ENCODE measurements around the gene CMIP.

Gene CMIP

DNA sequence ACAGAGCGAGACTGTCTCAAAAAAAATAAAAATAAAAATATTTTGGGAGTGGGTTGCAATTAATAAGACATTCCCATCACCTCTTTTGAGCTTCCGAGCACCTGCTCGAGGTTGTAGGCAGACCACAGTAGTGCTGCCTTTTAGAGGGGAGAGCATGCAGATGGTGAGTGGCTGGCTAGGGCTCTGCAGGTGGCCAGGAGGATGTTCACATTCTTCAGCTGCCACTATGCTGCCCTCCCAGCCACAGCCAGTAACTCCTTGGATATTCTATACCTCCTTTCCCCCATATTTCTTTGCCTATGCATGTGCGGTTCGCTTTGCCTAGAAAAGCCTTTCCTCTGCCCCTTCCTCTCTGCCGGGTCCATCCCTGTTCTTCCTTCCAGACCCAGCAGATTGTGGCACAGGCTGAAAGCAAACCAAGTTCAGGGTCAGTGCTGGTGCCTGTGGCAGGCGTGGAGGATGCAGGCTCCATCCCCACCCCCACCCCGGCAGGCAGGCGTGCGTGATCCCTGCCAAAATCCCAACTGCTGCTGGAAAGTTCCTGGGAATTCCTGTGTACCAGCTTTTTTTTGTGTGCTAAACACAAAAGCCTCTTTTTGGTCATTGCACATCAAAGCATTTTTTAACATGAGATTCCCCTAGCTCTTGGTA lies 33.8 kb upstream of the CMIP start:
- TF ChIP-seq GATA3 (IDR thresholded peaks at IDR 0.05; ENCODE audit: low read depth, low read length) (no peak), GATA2 (IDR thresholded peaks at IDR 0.05; ENCODE audit: low read depth, low read length) (no peak)

DNA sequence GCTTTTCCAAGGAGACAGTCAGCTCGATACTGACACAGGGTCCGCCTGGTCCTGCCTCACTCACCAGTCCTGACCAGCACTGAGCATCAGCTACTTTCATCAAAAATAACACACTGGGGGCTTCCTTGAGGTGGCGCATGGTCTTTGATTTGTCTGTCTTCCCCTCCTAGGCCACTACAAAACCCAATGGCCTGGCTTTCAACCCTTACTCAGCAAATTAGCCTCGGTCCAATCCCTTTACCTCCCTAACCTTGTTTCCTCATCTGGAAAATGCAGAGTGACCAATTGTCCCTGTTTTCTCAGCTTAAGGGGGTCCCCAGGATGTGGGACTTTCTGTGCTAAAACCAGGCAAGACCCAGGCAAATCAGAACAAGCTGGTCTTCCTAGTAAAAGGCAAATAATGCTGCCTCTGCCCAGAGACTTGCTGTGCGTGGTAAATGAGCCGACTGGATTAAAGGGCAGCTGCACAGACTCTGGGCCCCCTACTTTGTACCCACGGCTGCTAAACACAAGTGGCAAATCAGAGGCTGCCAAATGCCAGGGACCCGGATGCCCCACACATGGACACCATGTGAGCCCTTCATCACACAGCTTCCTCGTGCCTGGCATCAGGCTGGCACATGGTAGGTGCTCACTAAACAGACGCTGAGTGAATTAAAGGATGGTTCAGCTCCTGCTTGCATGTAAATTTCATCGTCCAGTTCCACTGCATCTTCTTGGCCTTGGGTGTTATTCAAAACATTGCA lies 31.2 kb upstream of the CMIP start:
- TF ChIP-seq GATA2 (IDR thresholded peaks at IDR 0.05; ENCODE audit: low read depth, low read length) (no peak), GATA3 (IDR thresholded peaks at IDR 0.05; ENCODE audit: low read depth, low read length) (no peak)

DNA sequence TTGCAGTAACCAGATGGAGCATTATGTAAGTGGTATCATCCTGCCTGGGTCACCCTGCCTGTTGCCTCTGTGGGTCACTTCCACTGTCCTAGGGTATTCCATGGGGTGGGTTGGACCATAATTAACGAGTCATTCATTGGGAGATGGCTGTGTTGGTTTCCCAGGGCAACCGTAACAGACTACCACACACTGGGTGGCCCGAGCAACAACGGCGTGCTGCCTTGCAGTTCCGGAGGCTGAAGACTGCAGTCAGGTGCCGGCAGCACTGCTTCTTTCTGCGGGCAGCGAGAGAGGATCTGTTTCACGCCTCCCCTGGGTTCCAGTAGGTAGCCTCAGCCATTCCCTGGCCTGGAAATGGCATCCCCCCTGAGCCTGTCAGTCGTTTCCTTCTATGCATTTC lies 28.9 kb upstream of the CMIP start:
- TF ChIP-seq GATA2 (IDR thresholded peaks at IDR 0.05; ENCODE audit: low read depth, low read length) (no peak), GATA3 (IDR thresholded peaks at IDR 0.05; ENCODE audit: low read depth, low read length) (no peak)

DNA sequence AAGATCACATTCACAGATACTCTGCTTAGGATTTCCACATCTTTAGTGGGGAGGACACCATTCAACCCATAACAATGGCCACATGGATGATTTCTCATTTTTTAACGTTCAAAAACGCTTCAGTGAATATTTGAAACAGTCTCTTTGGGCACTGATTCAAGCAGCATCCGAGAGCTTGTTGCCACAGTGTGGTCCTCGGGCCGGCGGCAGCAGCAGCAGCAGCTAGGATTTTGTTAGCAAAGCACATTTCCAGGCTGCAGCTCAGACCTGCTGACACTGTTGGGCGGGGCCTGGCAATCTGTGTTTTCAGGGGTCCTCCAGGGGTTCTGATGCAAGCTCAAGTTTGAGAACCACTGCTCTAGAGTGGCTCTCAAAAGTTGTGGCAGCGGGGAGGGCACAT lies 27.9 kb upstream of the CMIP start:
- no peak for TF ChIP-seq GATA2 (IDR thresholded peaks at IDR 0.05; ENCODE audit: low read depth, low read length)
- TF ChIP-seq GATA3 (IDR thresholded peaks at IDR 0.05; ENCODE audit: low read depth, low read length), result no peak

DNA sequence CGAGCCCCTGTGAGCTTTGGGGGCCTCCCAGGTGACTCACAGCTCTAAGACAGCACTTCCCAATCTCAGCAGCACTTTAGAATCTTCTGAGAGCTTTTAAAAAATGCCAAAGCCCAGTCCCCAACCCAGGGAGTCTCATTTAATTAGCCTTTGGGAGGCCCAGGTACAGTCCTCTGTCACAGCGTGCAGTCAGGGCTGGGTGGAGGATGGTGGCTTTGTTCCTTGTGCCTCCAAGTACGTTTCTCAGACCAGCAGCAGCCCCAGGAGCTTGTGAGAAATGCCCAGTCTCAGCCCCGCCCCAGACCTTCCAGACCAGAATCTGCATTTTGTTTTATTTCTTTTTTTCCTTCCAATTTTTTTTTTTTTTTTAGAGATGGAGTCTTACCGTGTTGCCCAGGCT lies 27.4 kb upstream of the CMIP start:
- TF ChIP-seq GATA3 (IDR thresholded peaks at IDR 0.05; ENCODE audit: low read depth, low read length) (no peak), GATA2 (IDR thresholded peaks at IDR 0.05; ENCODE audit: low read depth, low read length) (no peak)

DNA sequence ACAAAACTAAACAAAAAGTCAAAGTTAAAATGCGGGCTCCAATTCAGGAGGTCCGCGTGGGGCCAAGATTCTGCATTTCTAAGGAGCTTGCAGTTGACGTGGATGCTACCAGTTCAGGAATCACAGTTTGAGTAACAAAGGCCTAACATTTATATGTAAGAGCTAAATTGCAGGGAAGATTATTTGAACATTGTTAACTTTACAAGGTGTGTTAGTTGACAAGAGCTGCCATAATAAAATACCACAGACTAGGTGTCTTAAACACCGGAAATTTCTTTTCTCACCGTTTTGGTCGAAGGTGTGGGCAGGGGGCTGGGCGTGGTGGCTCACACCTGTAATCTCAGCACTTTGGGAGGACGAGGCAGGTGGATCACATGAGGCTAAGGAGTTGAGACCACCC lies 24.8 kb upstream of the CMIP start:
- TF ChIP-seq GATA3 (IDR thresholded peaks at IDR 0.05; ENCODE audit: low read depth, low read length), result no peak
- no peak for TF ChIP-seq GATA2 (IDR thresholded peaks at IDR 0.05; ENCODE audit: low read depth, low read length)

DNA sequence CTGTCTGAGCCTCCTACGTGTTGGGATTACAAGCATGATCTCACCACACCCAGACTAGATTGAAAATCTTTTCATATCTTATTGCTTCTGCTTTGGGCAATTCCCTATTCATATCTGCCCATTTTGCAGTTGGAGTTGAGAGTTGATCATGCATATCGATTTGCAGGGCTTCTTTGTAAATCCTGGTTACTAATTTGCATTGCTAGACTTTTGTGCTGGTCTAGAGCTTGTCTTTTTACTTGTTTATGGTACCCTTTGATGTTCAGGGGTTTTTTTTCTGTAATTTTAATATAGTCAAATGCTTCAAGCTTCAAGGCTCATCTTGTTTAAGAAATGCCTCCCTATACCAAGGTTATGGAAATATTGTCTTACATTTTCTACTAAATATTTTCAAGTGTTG lies 23.5 kb upstream of the CMIP start:
- TF ChIP-seq GATA3 (IDR thresholded peaks at IDR 0.05; ENCODE audit: low read depth, low read length) (no peak), GATA2 (IDR thresholded peaks at IDR 0.05; ENCODE audit: low read depth, low read length) (no peak)

DNA sequence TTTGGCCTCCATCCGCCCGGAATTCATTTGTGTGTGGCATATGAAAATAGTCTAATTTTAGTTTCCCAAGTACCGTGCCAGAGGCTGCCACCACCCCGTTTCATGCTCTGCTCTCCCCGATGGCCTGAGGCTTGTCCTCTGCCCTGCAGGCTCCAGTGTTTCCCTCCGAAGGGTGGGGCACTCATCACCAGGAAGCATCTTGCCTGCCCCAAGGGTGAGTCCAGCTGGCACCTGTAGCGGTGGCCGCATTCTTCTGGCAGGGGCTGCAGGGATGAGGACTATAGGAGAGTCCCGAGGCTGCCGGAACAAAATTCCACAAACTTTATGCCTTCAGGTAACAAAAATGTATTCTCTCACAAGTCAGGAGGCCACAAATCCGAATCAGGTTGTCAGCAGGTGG lies 23.1 kb upstream of the CMIP start:
- TF ChIP-seq GATA2 (IDR thresholded peaks at IDR 0.05; ENCODE audit: low read depth, low read length), result no peak
- TF ChIP-seq GATA3 (IDR thresholded peaks at IDR 0.05; ENCODE audit: low read depth, low read length), result no peak

DNA sequence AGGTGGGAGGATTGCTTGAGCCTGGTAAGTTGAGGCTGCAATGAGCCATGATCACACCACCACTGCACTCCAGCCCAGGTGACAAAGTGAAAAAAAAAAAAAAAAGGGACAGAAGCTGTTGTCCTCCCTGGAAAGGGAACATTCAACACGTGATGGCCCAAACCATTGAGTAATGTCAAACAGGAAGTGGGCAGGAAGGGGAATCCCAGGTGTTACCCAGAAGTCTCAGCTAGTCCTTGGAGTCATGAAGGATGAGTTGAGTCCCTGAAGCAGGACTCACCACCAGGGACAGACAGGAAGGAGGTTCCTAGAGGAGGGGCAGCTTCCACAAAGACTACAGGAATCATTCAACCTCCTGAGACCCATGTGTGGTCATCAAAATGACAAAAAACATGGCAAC lies 19.8 kb upstream of the CMIP start:
- TF ChIP-seq GATA2 (IDR thresholded peaks at IDR 0.05; ENCODE audit: low read depth, low read length) (no peak), GATA3 (IDR thresholded peaks at IDR 0.05; ENCODE audit: low read depth, low read length) (no peak)

DNA sequence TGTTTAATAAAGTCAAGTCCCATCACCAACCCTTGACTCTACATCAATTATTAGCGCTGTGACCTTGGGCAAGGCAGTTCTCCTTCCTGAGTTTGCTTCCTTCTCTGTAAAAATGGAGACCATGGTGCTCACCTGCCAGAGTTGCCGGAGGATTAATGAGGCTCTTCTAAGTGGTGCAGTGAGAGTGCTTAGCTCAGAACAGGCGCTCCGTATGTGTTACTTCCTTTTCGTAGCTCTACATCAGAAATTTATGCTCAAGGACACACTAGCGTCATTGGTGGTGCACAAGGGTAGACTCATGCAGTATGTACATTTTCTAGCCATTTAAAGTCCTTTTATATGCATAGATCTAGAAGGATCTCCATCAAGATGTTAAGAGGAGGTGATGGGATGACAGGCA lies 17.4 kb upstream of the CMIP start:
- TF ChIP-seq GATA2 (IDR thresholded peaks at IDR 0.05; ENCODE audit: low read depth, low read length), result no peak

DNA sequence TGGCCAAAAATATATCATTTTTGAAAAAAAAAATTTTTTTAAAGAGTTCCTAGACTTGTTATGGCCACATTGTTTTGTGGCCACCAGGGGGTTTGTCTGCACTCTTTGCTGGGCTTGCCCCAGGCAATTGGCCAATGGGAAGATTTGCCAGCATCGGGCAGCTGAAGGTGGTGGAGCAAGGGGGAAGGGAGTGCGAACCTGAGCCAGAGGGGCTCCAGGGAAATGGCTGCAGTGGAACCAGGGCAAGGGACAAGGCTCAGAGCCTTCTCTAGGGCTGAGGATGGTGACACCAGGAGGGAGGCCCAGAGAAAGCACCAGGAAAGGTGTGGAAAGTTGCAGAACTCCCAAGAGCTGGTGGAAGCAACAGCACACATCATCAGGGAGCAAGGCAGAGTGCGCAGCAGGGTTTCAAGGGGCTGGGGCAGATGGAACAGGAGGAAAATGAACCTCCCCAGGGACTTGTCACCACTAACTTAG lies 15.5 kb upstream of the CMIP start:
- TF ChIP-seq GATA3 (IDR thresholded peaks at IDR 0.05; ENCODE audit: low read depth, low read length), result no peak
- TF ChIP-seq GATA2 (IDR thresholded peaks at IDR 0.05; ENCODE audit: low read depth, low read length), result no peak

DNA sequence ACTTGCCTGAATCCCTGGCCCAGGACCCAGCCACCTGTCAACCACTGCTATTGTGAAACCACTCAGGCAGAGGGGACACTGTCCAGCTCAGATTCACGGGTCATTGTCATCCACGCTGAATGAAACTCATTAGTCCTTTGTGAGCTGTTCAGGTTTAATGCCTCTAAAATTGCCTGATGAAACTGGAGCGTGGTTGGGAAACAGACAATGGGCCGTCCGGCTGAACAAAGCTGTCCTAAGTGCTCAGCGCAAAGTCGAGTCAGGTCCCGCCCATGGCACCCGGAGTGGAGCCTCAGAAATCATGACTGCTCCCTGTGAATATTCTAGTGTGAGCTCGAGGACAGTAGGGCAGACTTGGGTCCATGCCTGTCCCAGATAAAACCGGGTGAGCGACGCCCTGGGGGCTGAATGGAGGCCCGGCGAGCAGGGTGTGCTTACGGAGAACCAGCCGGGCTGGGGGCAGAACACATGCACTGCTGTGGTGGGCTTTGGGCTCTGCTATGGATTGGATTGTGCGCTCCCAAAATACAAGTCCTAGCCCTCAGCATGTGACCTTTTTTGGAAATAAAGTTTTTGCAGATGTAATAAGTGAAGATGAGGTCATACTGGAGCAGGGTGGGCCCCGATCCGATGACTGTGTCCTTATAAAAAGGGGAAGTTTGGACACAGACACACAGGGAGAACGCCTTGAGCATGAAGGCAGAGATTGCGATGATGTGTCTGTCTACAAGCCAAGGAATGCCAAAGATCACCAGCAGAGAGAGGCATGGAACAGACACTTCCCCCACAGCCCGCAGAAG lies 12.9 kb upstream of the CMIP start:
- TF ChIP-seq GATA2 (IDR thresholded peaks at IDR 0.05; ENCODE audit: low read depth, low read length), result no peak
- no peak for TF ChIP-seq GATA3 (IDR thresholded peaks at IDR 0.05; ENCODE audit: low read depth, low read length)

DNA sequence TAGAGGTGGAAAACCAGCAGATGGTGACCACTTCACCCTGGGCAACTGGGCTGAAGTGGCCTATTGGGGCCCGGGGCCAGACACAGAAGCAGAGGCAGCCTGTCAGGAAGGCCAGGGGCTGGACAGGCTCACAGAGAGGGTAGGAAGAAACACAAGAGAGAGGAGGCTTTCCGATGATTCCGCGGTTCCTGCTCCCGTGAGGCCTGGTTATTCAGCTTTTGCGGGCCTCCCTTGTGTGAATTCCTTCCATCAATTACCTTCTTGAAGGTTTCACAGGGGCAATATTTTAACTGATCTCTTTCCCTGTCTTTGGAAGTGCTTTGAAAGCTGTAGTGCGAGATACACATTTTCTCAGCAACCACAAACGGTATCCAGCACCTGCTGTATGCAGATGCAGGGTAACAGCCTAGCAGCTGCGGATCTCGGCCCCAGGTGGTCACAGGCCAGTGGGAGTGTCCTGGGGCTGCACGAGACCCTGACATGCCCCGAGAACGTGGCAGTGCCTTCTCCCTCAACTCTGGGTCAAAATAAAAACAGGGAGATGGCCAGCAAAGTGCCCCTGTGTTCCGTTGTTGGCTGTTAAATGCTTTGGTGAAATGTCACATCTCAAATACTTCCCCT lies 11.6 kb upstream of the CMIP start:
- TF ChIP-seq GATA2 (IDR thresholded peaks at IDR 0.05; ENCODE audit: low read depth, low read length) (no peak), GATA3 (IDR thresholded peaks at IDR 0.05; ENCODE audit: low read depth, low read length) (no peak)

DNA sequence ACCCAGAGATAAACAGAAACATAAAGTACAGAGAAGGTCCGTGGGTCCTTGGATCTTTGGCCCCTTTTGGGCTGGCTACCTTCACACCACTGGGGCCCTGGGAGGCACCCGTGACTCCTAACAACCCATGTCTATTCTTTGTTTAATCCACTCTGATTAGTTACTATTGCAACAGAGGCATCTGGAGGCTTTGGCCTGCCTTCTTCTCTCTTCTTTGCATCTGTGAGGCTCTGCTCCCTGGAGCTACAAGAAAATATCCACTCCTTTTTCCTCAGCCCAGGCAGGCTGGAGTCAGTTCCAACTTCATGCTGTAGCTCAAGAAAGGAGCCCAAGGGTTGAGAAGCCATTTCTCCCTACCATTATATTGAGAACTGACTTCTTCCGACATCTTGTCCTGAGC lies 9.5 kb upstream of the CMIP start:
- TF ChIP-seq GATA3 (IDR thresholded peaks at IDR 0.05; ENCODE audit: low read depth, low read length), result no peak
- TF ChIP-seq GATA2 (IDR thresholded peaks at IDR 0.05; ENCODE audit: low read depth, low read length), result no peak

Data from SH-SY5Y (cell line).